ENCODE results near the gene GSN.

GSN gene

DNA sequence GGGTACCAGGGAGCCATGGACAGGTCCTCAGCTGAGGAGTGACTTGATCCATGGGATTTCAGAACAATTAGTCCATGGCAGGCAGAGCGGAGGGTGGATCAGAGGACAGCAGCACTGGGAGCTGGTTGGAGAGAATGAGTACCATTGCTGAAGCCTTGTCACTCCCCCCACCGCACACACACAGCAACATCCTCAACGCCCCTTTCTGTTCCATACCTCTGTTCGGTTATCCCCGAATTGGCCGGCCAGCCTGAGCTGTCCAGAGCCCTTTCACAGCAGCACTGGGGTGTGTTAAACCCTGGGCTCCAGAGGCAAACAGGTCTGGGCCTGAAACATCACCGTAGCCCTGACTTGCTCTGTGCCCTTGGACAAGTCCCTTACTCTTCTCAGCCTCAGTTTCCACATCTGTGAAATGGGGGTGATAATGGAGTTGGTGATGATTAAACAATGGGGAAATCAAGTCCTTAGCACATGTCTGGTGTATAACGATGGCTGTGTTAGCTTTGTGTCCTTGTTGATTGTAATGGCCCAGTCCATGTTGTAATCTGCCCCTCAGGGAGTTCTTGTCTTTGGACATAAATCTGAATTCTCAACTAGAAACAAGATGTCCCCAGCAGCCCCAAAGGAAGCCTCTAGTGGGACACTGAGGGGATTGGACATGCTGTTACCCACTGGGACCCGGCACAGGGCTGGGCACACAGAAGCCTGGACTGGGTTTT is 16.9 kb downstream of the GSN start:
- TF ChIP-seq, protein P1, sequence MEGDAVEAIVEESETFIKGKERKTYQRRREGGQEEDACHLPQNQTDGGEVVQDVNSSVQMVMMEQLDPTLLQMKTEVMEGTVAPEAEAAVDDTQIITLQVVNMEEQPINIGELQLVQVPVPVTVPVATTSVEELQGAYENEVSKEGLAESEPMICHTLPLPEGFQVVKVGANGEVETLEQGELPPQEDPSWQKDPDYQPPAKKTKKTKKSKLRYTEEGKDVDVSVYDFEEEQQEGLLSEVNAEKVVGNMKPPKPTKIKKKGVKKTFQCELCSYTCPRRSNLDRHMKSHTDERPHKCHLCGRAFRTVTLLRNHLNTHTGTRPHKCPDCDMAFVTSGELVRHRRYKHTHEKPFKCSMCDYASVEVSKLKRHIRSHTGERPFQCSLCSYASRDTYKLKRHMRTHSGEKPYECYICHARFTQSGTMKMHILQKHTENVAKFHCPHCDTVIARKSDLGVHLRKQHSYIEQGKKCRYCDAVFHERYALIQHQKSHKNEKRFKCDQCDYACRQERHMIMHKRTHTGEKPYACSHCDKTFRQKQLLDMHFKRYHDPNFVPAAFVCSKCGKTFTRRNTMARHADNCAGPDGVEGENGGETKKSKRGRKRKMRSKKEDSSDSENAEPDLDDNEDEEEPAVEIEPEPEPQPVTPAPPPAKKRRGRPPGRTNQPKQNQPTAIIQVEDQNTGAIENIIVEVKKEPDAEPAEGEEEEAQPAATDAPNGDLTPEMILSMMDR (IDR thresholded peaks at IDR 0.05; ENCODE audit: insufficient read depth, low read length, poor library complexity, severe bottlenecking), result no peak
- Histone ChIP-seq H3K36me3 (ENCODE audit: control insufficient read depth, insufficient read depth, low read length) (no peaks in the 10 kb centered on the region), H3K4me3 (replicated peaks; ENCODE audit: low read depth, low read length) (no peak overlapping the region), H3K27me3 (replicated peaks; ENCODE audit: control insufficient read depth, insufficient read depth, low read length) (no peaks in the 10 kb centered on the region)
- DNase-seq (ENCODE audit: extremely low read depth, insufficient read length), result no peak

DNA sequence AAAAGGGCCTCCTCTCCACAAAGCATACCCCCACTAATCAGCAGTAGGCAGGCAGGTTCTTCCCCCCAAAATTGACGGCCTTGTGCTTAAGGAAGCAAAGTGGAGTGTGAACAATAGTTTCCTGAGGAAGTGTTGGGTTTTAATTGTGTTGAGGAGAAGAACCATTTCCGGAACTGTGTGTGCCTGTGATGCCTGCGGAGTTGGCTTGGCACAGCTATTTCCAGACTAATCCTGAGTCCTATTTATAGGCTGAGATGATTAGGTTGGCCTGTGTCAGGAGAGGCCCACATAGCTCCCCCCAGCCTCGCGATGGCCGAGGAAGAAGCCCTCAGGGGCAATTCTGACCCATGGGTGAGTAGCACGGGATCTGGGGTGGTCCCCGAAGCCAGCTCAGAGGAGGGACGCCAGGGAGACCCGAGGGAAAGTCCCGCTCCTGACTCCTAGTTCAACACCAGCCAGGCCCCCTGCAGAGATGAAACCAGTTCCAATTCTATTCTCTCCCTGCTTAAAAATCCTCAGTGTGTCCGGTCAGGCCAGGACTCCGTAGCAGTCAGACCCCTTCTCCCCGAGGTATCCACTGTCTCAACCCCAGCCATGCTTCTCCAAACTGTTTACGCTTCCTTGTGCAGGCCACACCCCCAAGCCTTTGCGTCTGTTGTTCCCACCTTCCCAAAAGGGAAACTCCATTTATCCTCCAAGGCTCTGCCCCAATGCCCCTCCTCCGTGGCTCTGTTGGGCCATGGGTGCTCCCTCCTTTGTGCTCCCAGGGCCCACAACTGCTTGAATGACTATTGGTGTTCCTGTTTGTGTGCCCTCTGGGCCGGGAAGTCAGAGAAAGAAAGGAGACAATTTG is 18.1 kb downstream of the GSN start:
- Histone ChIP-seq H3K27me3 (replicated peaks; ENCODE audit: control insufficient read depth, insufficient read depth, low read length) (no peaks in the 10 kb centered on the region), H3K4me3 (replicated peaks; ENCODE audit: low read depth, low read length) (no peak overlapping the region), H3K36me3 (ENCODE audit: control insufficient read depth, insufficient read depth, low read length) (no peaks in the 10 kb centered on the region)
- TF ChIP-seq, protein P1 (IDR thresholded peaks at IDR 0.05; ENCODE audit: insufficient read depth, low read length, poor library complexity, severe bottlenecking), result no peak
- no peak for DNase-seq (ENCODE audit: extremely low read depth, insufficient read length)

DNA sequence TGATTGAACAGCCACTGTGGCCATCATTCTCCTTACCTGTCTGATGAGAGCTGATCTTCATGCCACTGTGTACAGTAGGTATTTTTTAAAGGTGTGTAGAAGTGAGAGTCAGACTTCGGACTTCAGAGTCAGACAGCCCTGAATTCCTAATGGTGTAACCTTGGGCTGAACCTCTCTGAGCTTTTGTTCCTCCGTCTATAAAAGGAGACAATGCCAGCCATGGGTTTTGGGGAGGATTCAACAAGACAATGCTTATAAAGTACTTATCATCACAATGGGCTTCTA is 18.7 kb downstream of the GSN start:
- no peak for DNase-seq (ENCODE audit: extremely low read depth, insufficient read length)
- no peaks in the 10 kb centered on the region for H3K27me3 ChIP-seq (replicated peaks; ENCODE audit: control insufficient read depth, insufficient read depth, low read length)
- H3K4me3 ChIP-seq (replicated peaks; ENCODE audit: low read depth, low read length), result no peak overlapping the region
- no peaks in the 10 kb centered on the region for H3K36me3 ChIP-seq (ENCODE audit: control insufficient read depth, insufficient read depth, low read length)
- TF ChIP-seq, protein P1 (IDR thresholded peaks at IDR 0.05; ENCODE audit: insufficient read depth, low read length, poor library complexity, severe bottlenecking), result no peak

DNA sequence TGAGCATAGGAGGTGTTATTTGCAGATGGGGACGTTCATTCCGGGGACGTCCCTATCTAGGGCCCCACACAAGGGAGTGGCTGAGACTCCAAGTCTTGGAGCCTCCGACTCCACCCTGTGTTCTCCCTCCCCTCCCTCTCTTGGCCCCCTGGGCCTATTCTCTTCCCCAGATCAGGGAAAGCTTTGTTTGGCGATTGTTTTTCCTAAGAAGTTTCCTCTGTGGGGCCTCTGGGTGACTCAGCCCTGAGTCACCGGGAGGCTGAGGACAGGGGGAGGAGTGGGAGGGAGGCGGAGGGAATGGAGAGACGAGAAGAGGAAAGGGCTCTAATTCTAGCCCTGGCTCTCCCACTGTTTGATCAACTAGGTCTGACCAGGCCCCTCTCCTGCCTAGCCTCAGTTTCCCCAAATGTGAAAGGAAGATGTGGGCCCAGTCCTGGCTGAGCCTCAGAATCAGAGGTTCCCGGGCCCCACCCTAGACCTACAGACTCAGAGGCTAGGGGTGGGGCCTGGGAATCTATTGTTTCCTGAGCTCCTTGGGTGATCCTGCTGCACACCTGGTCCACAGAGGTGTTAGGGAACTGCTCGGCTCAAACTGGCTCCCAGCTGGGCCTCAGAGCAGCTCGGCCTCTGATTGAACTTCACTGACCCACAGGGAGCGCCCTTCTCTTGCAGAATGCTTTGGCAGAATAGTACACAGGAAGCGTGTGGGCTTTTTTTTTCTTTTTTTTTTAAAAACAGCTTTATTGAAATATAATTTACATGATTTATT is 19.2 kb downstream of the GSN start:
- TF ChIP-seq, protein P1 (IDR thresholded peaks at IDR 0.05; ENCODE audit: insufficient read depth, low read length, poor library complexity, severe bottlenecking), result no peak
- DNase-seq (ENCODE audit: extremely low read depth, insufficient read length), result no peak
- no peak overlapping the region for H3K4me3 ChIP-seq (replicated peaks; ENCODE audit: low read depth, low read length)
- no peaks in the 10 kb centered on the region for H3K27me3 ChIP-seq (replicated peaks; ENCODE audit: control insufficient read depth, insufficient read depth, low read length)
- no peaks in the 10 kb centered on the region for H3K36me3 ChIP-seq (ENCODE audit: control insufficient read depth, insufficient read depth, low read length)

DNA sequence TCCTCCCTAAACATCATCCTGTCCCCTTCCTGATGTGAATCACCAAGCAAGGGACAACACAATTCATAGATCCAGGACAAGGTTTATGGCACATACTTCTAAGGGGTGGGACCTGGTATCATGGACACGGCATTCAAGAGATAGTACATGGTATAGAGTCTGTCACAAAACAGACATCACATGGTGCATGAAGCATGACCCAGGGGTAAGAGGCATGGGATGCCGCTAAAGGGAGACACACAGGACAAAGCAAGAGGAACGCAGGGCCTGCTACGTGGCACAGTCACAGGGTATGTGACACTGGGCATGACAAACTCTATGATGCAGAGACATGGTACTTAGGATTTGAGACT is 20.7 kb downstream of the GSN start:
- TF ChIP-seq, protein P1 (IDR thresholded peaks at IDR 0.05; ENCODE audit: insufficient read depth, low read length, poor library complexity, severe bottlenecking), result no peak
- Histone ChIP-seq H3K4me3 (replicated peaks; ENCODE audit: low read depth, low read length) (no peak overlapping the region), H3K27me3 (replicated peaks; ENCODE audit: control insufficient read depth, insufficient read depth, low read length) (no peaks in the 10 kb centered on the region; the same call in 1 of the 2 replicates), H3K36me3 (ENCODE audit: control insufficient read depth, insufficient read depth, low read length) (no peaks in the 10 kb centered on the region)
- no peak for DNase-seq (ENCODE audit: extremely low read depth, insufficient read length)
